ENCODE results near the gene PRODH2.

Gene PRODH2, protein sequence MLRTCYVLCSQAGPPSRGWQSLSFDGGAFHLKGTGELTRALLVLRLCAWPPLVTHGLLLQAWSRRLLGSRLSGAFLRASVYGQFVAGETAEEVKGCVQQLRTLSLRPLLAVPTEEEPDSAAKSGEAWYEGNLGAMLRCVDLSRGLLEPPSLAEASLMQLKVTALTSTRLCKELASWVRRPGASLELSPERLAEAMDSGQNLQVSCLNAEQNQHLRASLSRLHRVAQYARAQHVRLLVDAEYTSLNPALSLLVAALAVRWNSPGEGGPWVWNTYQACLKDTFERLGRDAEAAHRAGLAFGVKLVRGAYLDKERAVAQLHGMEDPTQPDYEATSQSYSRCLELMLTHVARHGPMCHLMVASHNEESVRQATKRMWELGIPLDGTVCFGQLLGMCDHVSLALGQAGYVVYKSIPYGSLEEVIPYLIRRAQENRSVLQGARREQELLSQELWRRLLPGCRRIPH

DNA sequence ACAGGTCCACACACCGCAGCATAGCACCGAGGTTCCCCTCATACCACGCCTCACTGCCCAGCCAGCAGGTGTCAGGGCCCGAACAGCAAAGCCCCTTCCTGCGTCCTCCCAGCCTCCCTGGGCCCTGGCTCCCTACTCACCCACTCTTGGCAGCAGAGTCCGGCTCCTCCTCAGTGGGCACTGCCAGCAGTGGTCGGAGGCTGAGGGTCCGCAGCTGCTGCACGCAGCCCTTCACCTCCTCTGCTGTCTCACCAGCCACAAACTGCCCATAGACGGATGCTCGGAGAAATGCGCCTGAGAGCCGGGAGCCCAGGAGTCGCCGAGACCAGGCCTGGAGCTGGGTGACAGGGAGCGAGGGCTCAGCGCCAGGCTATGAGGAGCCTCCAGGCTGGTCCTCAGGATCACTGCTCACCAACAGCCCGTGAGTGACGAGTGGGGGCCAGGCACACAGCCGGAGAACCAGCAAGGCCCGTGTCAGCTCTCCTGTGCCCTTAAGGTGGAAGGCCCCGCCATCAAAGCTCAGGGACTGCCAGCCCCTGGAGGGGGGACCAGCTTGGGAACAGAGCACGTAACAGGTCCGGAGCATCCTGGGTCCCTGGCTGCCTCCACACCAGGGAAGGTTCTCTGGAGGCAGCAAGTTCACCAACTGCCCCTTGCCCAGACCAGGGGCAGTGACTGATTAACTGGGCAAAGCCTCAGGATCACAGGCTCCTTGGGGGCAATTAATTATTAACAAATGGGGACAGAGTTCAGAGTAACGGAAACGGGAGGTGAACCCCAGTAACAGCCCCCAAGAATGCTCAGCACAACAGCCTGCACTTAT is at the start of gene PRODH2:
Gene PRODH2, minus strand, starts transcription at position 626 of the 823 bp plus-strand sequence. Its CDS starts 40 bp downstream, at position 586.
- no peak for DNase-seq (ENCODE audit: low read depth)

DNA sequence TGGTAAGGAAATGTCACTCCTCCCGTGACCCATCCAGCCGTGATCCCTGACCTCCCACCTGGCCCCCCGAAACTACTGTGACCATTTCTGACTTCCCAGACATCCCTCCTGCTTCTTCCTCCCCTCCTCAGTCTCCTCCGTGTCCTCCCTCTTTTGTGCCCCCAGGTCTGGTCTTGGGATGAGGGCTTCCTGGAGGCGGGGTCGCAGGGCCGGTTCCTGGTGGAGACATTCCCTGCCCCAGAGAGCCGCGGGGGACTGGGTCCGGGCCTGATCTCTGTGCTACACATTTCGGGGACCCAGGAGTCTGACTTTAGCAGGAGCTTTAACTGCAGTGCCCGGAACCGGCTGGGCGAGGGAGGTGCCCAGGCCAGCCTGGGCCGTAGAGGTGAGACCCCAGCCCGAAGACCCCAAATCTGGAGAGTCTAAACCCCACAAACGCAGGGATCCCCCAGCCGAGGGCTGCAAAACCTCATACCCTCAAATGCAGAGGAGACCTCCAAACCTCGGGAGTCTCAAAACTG is 49.1 kb upstream of the PRODH2 start:
- no peak for DNase-seq (ENCODE audit: low read depth)

DNA sequence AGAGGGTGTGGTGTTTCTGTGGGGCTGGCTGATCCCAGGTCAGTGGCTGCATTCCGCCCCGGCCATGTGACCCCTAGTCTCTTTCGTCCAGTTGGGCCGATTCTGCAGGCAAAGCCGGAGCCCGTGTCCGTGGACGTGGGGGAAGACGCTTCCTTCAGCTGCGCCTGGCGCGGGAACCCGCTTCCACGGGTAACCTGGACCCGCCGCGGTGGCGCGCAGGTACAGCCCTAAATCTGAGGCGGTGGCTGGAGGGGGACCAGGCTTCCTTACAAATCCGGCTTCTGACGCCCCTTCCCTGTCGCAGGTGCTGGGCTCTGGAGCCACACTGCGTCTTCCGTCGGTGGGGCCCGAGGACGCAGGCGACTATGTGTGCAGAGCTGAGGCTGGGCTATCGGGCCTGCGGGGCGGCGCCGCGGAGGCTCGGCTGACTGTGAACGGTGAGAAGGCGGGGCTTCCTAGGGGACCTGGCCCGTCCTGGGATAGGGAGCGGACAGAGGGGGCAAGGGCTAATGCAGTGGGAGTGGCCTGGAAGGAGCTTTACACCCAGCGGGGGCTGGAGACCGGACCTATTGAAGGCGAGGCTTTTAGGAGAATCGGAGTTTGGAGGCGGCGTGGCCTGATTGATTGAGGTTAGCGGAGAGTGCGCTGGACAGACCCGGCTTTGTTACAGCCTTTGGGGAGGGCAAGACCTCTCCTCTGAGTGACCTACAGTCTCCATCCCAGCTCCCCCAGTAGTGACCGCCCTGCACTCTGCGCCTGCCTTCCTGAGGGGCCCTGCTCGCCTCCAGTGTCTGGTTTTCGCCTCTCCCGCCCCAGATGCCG is 48.4 kb upstream of the PRODH2 start:
- DNase-seq (ENCODE audit: low read depth), result no peak

DNA sequence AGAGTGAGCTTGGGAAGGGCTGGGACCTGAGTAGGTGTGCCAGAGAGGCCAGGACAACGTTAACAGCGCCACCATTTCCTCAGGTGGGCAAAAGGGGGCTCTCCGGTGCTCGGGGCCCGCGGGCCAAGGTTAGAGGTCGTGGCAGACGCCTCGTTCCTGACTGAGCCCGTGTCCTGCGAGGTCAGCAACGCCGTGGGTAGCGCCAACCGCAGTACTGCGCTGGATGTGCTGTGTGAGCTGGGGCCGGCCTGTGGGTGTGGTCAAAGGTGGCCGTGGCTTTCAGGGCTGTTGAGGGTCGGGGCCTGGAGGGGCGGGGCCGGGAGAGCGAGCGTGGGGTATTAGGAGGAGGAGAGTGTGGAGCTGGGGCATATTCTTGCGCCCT is 47.8 kb upstream of the PRODH2 start:
- DNase-seq (ENCODE audit: low read depth), result no peak

DNA sequence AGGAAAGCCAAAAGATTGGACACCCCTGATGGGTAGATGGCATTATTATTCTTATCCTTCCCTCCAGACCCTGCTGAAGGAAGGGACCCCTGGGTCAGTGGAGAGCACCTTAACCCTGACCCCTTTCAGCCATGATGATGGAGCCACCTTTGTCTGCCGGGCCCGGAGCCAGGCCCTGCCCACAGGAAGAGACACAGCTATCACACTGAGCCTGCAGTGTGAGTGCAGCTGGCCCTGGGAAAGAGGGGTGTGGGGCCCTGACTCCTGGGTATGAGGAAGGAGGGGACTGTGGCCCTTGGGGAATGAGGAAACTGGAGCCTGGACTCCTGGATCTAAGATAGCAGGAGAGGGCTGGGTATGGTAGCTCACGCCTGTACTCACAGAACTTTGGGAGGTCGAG is 46.8 kb upstream of the PRODH2 start:
- no peak for DNase-seq (ENCODE audit: low read depth)

DNA sequence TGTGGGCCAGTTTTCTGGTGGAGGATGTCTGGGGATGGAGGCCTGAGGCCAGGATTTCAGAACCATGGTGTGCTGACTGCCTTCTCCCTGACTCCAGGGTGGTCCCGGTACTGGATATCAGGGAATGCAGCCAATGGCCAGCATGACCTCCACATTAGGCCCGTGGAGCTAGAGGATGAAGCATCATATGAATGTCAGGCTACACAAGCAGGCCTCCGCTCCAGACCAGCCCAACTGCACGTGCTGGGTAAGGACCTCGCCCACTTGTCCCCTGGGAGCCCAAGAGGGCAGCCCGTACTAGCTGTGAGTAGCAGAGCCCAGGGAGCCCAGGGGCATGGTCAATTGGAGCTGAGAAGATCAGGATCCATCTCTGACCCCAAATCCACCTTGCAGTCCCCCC is 45.7 kb upstream of the PRODH2 start:
- DNase-seq (ENCODE audit: low read depth), result no peak

DNA sequence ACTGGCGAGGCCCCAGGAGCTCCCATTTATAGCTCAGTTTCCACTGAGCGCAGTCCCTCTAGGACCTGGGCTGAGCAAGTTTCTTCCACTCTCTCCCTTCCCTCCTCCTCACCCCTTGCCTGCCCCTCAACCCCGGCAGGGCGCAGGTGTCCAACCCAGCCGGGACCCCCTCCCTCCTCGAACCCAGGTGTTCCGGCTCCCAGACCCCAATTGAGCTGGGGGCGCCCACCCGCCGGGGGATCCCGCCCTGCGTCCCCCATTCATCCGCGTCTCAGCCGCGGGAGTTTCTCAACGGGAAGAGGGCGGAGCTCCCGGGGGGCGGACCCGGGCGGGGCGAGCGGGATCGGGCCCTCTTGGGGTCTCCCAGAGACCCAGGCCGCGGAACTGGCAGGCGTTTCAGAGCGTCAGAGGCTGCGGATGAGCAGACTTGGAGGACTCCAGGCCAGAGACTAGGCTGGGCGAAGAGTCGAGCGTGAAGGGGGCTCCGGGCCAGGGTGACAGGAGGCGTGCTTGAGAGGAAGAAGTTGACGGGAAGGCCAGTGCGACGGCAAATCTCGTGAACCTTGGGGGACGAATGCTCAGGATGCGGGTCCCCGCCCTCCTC is 44.0 kb upstream of the PRODH2 start, which contains the start of gene KIRREL2:
Gene KIRREL2, plus strand, starts transcription at position 366 of the 604 bp plus-strand sequence. Its CDS starts 209 bp downstream, at position 575.
- no peak for DNase-seq (ENCODE audit: low read depth)

DNA sequence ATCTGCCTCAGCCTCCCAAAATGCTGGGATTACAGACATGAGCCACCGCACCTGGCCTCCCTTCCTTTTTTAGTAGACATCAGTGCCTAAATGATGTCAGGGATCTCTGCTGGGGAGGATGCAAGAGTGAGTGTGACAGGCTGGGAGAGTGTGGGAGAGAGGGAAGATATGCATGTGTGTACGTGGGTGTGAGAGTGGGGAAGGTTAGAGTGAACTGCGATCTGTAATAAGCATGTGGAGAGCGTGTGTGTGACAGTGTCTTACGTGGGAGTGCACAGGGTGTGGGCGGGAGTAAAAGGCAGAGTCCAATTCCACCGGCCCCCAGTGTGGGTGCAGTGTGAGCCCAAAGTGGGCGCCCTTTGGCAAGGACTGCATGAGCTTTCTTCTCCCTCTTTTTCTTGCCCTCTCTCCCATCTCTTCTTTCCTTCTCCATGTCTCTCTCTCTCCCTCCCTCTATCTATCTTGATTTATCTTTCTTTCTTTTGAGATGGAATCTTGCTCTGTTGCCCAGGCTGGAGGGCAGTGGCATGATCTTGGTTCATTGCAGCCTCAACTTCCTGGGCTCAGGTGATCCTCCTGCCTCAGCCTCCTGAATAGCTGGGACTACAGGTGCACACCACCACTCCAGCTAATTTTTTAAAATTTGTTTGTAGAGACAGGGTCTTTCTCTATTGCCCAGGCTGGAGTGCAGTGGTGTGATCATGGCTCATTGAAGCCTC is 40.6 kb upstream of the PRODH2 start:
- no peak for DNase-seq (ENCODE audit: low read depth)

DNA sequence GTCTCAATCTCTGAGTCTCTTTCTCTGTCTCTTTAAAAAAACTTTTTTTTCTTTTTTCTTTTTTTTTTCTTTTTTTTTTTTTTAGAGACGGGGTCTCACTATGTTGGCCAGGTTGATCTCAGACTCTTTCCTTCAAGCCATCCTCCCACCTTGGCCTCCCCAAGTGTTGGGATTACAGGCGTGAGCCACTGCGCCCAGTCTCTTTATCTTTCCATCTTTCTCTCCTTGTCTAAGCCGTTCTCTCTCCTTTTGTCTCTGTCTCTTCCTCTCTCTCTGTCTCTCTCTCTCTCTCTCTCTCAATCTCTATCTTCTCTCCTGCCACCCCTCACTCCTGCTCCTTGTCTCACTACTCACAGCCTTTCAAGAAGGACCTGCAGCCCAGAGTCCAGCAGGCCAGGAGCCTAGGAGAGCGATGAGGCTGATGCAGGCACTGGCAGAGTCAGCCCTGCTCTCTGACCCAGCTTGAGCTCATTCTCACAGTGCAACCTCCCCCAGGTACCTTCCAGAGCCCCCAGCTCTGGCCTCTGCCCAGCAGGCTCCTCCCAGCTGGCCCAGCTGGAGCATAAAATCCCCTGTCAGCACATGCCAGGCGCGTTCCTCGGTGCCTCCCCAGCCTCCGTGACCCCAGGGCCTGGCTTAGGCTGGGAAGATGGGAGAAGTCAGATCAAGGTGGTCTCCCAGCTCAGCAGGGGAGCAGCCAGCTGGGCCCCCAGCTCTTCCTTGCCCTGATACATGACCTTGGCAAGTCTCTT is 39.6 kb upstream of the PRODH2 start, which contains the start of gene NPHS1:
Gene NPHS1, minus strand, starts transcription at position 476 of the 752 bp plus-strand sequence. CDS start 667 bp downstream, outside the sequence.
- DNase-seq (ENCODE audit: low read depth), result no peak

DNA sequence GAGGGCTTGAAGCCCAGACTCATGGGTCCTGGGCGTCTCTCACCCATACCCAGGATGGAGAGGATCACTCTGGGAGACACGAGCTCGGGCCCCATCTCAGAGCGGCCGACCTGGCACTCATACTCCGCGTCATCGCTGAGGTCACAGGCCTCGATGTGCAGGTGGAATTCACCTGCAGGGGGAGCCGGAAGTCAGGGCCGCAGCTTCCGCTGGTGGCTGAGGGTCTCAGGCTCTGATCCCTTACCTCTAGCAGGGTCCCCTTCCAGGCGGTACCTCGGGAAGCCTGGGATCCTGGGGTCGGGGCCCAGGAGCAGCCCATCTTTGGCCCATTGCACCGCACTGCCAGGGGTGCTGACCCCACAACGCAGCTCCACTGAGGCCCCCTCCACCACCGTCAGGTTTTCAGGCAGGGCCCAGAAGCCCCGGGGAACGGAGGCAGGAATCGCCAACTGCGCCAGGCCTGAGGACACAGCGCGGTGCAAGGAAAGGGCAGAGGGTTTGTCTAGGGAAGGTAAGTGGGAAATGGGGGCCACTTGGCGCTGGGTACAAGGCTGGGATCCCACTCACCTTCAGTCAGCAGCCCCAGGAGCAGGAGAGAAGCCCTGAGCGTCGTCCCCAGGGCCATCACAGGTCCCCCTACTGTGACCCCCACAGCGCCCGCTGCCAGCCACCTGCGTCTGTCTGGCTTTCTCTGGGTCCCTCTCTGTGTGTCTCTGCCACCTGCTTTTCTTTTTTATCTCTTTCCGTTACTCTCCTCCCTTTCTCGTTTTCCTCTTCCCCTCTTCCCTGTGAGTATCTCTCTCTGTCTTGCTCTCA is 38.8 kb upstream of the PRODH2 start:
- no peak for DNase-seq (ENCODE audit: low read depth)

DNA sequence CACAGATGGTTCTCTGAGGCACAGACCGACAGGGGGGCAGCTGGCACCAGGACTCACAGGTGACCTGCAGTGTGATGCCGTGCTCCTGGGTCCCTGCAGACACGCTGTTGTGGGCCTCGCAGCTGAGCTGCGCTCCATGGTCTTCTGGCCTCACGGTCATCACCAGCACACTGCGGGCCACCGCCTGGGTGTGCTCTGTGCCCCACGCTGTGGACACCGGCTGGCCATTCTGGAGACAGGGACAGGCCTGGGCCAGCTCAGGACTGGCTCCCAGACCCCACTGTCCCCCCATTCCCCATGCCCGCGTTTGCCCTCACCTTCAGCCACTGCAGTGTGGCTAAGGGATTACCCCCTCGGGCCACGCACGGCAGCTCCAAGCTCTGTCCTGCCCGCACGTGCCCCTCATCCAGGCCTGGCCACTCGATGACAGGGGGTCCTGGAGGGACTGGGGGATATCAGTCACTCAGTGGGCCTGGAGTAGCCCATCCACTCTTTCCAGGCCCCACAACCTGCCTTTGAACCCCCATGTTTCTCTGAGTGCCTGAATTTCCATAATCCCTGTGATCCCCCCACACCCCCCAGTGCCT is 36.4 kb upstream of the PRODH2 start:
- no peak for DNase-seq (ENCODE audit: low read depth)

DNA sequence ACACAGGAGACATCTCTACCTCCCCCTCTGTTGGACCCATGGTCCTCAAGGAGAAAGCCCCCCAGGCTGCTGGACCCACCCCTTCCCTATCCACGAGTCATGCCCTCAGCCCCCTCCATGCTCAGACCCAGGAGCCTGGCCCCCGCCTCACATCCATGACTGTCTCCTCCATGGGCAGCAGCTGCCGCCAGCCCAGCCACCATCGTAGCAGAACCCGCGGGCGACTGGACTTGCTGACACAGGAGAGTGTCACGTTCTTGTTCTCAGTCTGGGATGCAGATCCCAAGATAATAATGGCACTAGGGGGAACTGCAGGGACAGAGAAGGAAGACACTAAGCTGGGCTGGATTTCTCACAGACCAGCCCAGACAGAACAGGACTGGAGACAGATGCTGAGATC is 35.8 kb upstream of the PRODH2 start:
- DNase-seq (ENCODE audit: low read depth), result no peak

DNA sequence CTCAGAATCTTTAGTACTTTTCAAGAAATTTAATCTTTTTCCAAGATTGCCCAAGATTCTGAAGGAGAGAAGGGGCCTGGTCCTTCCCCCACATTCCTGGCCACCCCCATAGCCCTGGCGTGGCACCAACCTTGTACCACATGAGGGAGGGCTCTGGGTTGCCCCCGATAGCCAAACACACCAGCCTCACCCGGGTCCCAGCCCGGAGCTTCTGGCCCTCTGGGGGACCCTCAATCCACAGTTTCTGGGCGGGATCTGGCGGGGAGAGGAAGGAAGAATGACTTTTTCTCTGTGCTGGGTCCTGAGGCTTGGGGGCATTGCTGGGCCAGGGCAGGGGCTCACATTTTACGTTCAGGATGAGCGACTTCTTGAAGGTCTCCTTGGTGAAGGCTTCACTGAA is 35.3 kb upstream of the PRODH2 start:
- DNase-seq (ENCODE audit: low read depth), result no peak

DNA sequence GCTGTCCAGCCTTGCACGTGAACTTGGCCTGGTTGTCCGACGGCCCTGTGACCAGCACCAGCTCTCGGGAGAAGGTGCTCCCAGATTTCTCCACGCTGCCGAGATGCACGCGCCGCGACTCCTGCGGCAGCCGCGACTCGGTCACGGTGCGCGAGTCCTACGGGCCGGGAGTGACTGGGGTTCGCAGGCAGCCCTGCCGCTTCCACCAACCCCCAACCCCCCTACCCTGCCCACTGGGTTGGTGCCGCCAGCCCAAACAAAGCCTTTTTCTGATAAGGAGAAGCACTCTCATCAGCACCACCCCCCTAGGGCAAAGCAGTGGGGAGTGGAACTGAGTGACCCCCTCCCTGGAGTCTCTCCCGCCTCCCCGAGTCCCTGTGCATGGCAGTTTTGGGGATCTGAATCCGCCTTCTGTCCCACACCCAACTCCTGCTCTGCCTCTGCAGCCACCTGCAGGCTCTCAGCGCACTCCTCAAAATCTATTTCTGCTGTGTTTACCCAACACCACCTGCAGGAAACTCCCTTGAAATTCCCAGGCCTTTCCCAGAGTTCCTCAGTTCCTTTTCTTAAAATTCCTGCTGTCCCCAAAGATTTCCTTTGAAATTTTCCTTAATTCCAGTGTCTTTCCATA is 33.5 kb upstream of the PRODH2 start:
- no peak for DNase-seq (ENCODE audit: low read depth)

DNA sequence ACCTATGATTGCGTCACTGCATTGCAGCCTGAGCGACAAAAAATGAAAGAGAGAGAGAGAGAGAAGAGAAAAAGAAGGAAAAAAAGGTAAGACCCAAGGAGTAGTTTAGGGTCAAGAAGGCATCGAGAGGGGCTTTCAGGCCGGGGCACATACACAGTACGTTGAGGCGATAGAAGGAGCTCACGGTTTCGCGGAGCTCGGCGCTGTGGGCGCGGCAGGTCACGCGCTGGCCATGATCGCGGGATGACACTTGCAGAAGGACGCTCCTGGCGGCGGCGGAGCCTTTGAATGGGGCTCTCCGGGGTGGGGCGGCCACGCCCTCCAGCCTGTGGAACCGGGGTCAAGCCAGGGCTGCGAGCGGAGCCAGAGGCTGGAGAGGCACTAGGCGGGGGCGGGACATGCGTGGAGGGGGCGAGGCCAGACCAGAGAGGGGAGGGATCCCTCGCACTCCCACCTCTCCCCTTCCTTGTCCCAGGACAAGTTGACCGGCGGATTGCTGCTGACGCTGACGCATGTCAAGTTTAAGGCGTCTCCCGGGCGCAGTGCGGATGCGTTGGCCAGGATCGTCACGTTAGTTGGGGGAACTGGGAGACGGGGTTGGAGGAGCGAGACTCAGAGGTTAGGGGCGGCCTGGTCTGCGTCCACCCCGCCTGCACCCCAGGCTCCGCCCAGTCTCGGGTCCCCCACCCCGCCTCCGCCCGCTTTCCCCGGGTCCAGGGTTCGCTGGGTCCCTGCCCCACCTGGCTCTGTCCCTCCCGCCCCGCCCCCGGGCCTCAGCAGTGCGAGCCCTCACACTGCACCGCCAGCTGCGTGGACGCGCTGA is 32.8 kb upstream of the PRODH2 start:
- no peak for DNase-seq (ENCODE audit: low read depth)

DNA sequence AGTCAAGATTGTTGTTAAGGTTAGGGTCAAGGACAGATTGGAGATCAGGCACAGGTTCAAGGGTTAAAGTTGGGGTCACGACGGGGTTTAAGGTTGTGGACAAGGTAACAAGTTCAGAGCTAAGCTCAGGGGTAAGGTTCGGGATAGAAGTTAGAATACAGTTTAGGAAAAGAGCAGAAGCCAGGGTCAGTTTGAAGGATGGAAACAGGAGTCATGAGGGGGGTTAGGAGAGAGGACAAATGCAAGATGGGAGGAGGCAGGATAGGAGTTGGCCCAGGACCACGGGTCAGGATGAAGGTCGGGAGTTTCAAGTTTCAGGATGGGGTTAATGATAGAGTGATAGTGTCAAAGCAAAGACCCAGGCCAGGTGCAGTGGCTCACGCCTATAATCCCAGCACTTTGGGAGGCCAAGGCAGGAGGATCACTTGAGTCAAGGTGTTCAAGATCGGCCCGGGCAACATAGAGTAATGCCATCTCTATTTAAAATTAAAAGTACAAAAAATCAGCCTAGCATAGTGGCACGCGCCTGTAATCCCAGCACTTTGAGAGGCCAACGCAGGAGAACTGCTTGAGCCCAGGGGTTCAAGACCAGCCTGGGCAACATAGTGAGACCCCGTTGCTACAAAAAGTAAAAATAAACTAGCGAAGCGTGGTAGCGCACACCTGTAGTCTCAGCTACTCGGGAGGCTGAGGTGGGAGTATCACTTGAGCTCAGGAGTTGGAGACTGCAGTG is 32.0 kb upstream of the PRODH2 start:
- DNase-seq (ENCODE audit: low read depth), result no peak
